ENCODE measurements around the gene EGFL7. TPM values are rescaled to one million over a fixed set of nuclear protein-coding genes. Genes with fewer than 3 reads are reported as not detected.

Gene EGFL7
- total RNA-seq, 2 donors from 2014 or later = 91.4 to 118 TPM

Small RNA genes within 50 kb of the gene (microRNA-seq; reads per million reads assigned to microRNA genes)
- gene MIR126 (ENCODE audit: borderline microRNAs expressed in 2 of 2) = 55,991 to 96,013 reads per million in 2 donors

Other genes starting within 250 kb of the EGFL7 start
- gene INPP5E, start 223.1 kb upstream of the EGFL7 start, total RNA-seq = 1 to 10 TPM; 8.7 TPM
- 10 to 100 TPM; 42.2 to 47.9 TPM for gene SEC16A, start 179.9 kb upstream of the EGFL7 start, total RNA-seq
- 10 to 100 TPM; 35.5 to 40.4 TPM for gene NOTCH1, start 116.9 kb upstream of the EGFL7 start, total RNA-seq
- gene AGPAT2, start 24.5 kb downstream of the EGFL7 start, total RNA-seq = 10 to 100 TPM; 27.1 to 28.8 TPM
- 1 to 10 TPM; 7.1 to 8.3 TPM for gene DIPK1B, start 49.7 kb downstream of the EGFL7 start, total RNA-seq
- 10 to 100 TPM in 1 of 2 donors, 1 to 10 TPM in 1; 9.2 to 10.0 TPM for gene LCN10, start 80.0 kb downstream of the EGFL7 start, total RNA-seq
- 10 to 100 TPM; 22.8 to 36.9 TPM for gene LCN6, start 85.6 kb downstream of the EGFL7 start, total RNA-seq
- not detected for gene LCN8, start 95.3 kb downstream of the EGFL7 start, total RNA-seq
- gene LCN15, start 101.6 kb downstream of the EGFL7 start, total RNA-seq = not detected
- 10 to 100 TPM; 28.1 to 33.9 TPM for gene TMEM141, start 128.4 kb downstream of the EGFL7 start, total RNA-seq
- under 1 TPM; 0.29 to 0.42 TPM for gene CCDC183, start 133.4 kb downstream of the EGFL7 start, total RNA-seq
- 10 to 100 TPM; 47.9 to 49.8 TPM for gene RABL6, start 145.0 kb downstream of the EGFL7 start, total RNA-seq
- 1 to 10 TPM; 4.7 to 5.9 TPM for gene AJM1, start 179.6 kb downstream of the EGFL7 start, total RNA-seq
- 10 to 100 TPM; 71.7 to 87.9 TPM for gene PHPT1, start 186.5 kb downstream of the EGFL7 start, total RNA-seq
- 1 to 10 TPM; 1.5 to 2.4 TPM for gene MAMDC4, start 189.4 kb downstream of the EGFL7 start, total RNA-seq
- gene EDF1, start 203.4 kb downstream of the EGFL7 start, total RNA-seq = 100 to 1,000 TPM; 178 to 191 TPM
- 10 to 100 TPM in 1 of 2 donors, 1 to 10 TPM in 1; 8.7 to 10.9 TPM for gene TRAF2, start 223.6 kb downstream of the EGFL7 start, total RNA-seq

Data from posterior vena cava (tissue), 2 donors.